A549 (cell line): ENCODE results near the gene STRA8. TPM values are rescaled to one million over a fixed set of nuclear protein-coding genes. Genes with fewer than 3 reads are reported as not detected.

Source experiments
- ATAC-seq, 2 experiments: fragments of 200-7000 bp in 1 of 2; fragments of >200 bp in 1 of 2; cut with Nextera tagmentation in 1 of 2; cut with Tn5 transposase in 1 of 2; 3 replicates each; pipeline versions ENCODE4 v1.8.0 to v1.9.1; 2018 to 2020; ENCODE audit warnings: mild to moderate bottlenecking in 1 of 2, moderate library complexity in 1 of 2
- CTCF ChIA-PET: fragments of 300-600 bp; sonication (Branson Sonifier 250); formaldehyde crosslinking; extraction: SDS; loops from one replicate; lab custom pipeline; 2021; ENCODE audit warnings: antibody characterized with exemption, inconsistent platforms; lab: Yijun Ruan, JAX
- POLR2A ChIA-PET: fragments of 350-600 bp; formaldehyde crosslinking; extraction: SDS; loops from one replicate; lab custom pipeline; 2021; ENCODE audit warnings: antibody characterized with exemption, inconsistent platforms; lab: Yijun Ruan, JAX
- DNase-seq, 2 experiments: peaks; one replicate each; pipeline versions ENCODE4 v3.0.0 to v3.0.0-alpha.2; 2011 to 2016; ENCODE audit warnings: low read depth in 1 of 2, low spot score in 1 of 2
- FAIRE-seq: peaks from 2 replicates; lab custom pipeline; 2011; peaks lifted over from hg19 to GRCh38; lab: Jason Lieb, UNC
- H3K27ac ChIP-seq, 2 experiments: fragments of >200 bp; sonication (Bioruptor Twin); formaldehyde crosslinking; 3 replicates each; pipeline ENCODE4 v1.5.1; 2016 to 2017
- H3K4me1 ChIP-seq: fragments of >200 bp; sonication (Bioruptor Twin); formaldehyde crosslinking; 3 replicates; pipeline ENCODE4 v1.6.1; 2016
- H3K4me2 ChIP-seq: fragments of >200 bp; sonication (Bioruptor Twin); formaldehyde crosslinking; 3 replicates; pipeline ENCODE4 v1.6.1; 2016
- H3K4me3 ChIP-seq: fragments of >200 bp; sonication (Bioruptor Twin); formaldehyde crosslinking; 3 replicates; pipeline ENCODE4 v1.5.1; 2016
- H3K9me3 ChIP-seq: fragments of >200 bp; sonication (Bioruptor Twin); formaldehyde crosslinking; 3 replicates; pipeline ENCODE4 v1.6.1; 2016
- BHLHE40 ChIP-seq: IDR thresholded peaks from 2 replicates; pipeline ENCODE4 v1.6.1; 2012; ENCODE audit warnings: low read depth, low read length, inconsistent platforms
- CBX8 ChIP-seq: fragments of 200-600 bp; sonication (generic); IDR thresholded peaks from 2 replicates; pipeline ENCODE4 v1.6.1; 2016
- CEBPB ChIP-seq, 2 experiments: fragments of >200 bp in 1 of 2; sonication (Bioruptor Twin) in 1 of 2; formaldehyde crosslinking in 1 of 2; IDR thresholded peaks; 2 replicates each; pipeline ENCODE4 v1.6.1; 2012 to 2016
- FOXS1 ChIP-seq: fragments of 250-450 bp; sonication (Bioruptor Pico); IDR thresholded peaks from 2 replicates; pipeline ENCODE4 v1.5.0; 2020; ENCODE audit warnings: mild to moderate bottlenecking, moderate library complexity
- GATA3 ChIP-seq: IDR thresholded peaks from 2 replicates; pipeline ENCODE4 v1.6.1; 2012; ENCODE audit warnings: borderline replicate concordance
- HDAC2 ChIP-seq: fragments of 200-600 bp; sonication (generic); IDR thresholded peaks from 2 replicates; pipeline ENCODE4 v1.6.1; 2016
- HOXA7 ChIP-seq: fragments of 250-450 bp; sonication (Bioruptor Pico); IDR thresholded peaks from 2 replicates; pipeline ENCODE4 v1.5.0; 2020; ENCODE audit warnings: mild to moderate bottlenecking, moderate library complexity
- HOXB5 ChIP-seq: fragments of 250-450 bp; sonication (Bioruptor Pico); IDR thresholded peaks from 2 replicates; pipeline ENCODE4 v1.5.0; 2020; ENCODE audit warnings: mild to moderate bottlenecking, moderate library complexity
- JUN ChIP-seq, 2 experiments: fragments of >200 bp; sonication (Bioruptor Twin); formaldehyde crosslinking; IDR thresholded peaks; 2 replicates in 1 of 2; 3 replicates in 1 of 2; pipeline ENCODE4 v1.6.1; 2016 to 2017
- MAFK ChIP-seq: fragments of 450-650 bp; IDR thresholded peaks from 2 replicates; pipeline ENCODE4 v1.6.1; 2014; ENCODE audit not compliant: partially characterized antibody
- MAZ ChIP-seq: fragments of 150-350 bp; IDR thresholded peaks from 2 replicates; pipeline ENCODE4 v1.6.1; 2014; ENCODE audit warnings: antibody characterized with exemption, low read depth, low read length, borderline replicate concordance
- MYC ChIP-seq: IDR thresholded peaks from 2 replicates; pipeline ENCODE4 v1.6.1; 2012; ENCODE audit warnings: mild to moderate bottlenecking, inconsistent platforms, low read length, improper control_type of control experiment, borderline replicate concordance
- NR3C1 ChIP-seq: fragments of >200 bp; sonication (Bioruptor Twin); formaldehyde crosslinking; IDR thresholded peaks from 3 replicates; pipeline ENCODE4 v1.6.1; 2017
- PHF8 ChIP-seq: fragments of 200-600 bp; sonication (generic); IDR thresholded peaks from 2 replicates; pipeline ENCODE4 v1.6.1; 2016; ENCODE audit warnings: low read depth, mild to moderate bottlenecking, antibody characterized with exemption, moderate library complexity, borderline replicate concordance
- POLR2A ChIP-seq: IDR thresholded peaks from 2 replicates; pipeline ENCODE4 v1.6.1; 2012; ENCODE audit warnings: mild to moderate bottlenecking, low read length
- POLR2AphosphoS2 ChIP-seq: conservative IDR thresholded peaks from 2 replicates; pipeline ENCODE4 v1.6.1; 2012; ENCODE audit warnings: low read length, improper control_type of control experiment, inconsistent platforms
- RARB ChIP-seq: fragments of 250-450 bp; sonication (Bioruptor Pico); IDR thresholded peaks from 2 replicates; pipeline ENCODE4 v1.8.0; 2021; ENCODE audit warnings: mild to moderate bottlenecking, moderate library complexity
- RNF2 ChIP-seq: fragments of 200-600 bp; sonication (generic); IDR thresholded peaks from 2 replicates; pipeline ENCODE4 v1.6.1; 2016; ENCODE audit warnings: low read depth, mild to moderate bottlenecking, antibody characterized with exemption, moderate library complexity, borderline replicate concordance
- SREBF2 ChIP-seq: fragments of 450-650 bp; IDR thresholded peaks from 2 replicates; pipeline ENCODE4 v1.6.1; 2014; ENCODE audit warnings: mild to moderate bottlenecking, moderate library complexity
- TFCP2L1 ChIP-seq: fragments of 250-450 bp; sonication (Bioruptor Pico); IDR thresholded peaks from 2 replicates; pipeline ENCODE4 v1.5.0; 2021; ENCODE audit warnings: mild to moderate bottlenecking
- ZC3H11A ChIP-seq: fragments of 450-650 bp; IDR thresholded peaks from 2 replicates; pipeline ENCODE4 v1.6.1; 2014; ENCODE audit warnings: antibody characterized with exemption, mild to moderate bottlenecking
- ZNF302 ChIP-seq: fragments of 250-450 bp; sonication (Bioruptor Pico); IDR thresholded peaks from 2 replicates; pipeline ENCODE4 v1.9.0; 2021; ENCODE audit warnings: inconsistent platforms, mild to moderate bottlenecking, moderate library complexity
- WGBS: methylation state at CpG from one replicate; pipeline ENCODE4 v1.1.6; 2017; ENCODE audit errors: missing lambda C conversion rate; 5-methylcytosine and 5-hydroxymethylcytosine counted together
- polyA plus RNA-seq, 4 experiments: library from polyadenylated mRNA; depleted of rRNA in 3 of 4; stranded (reverse); fragments of >200 nt; fragmentation: RNase III in 1 of 4; extraction: RNeasy Plus Mini Kit Qiagen cat#74134 plus additional on column Dnase treatment in 1 of 4; gene quantifications; 2 replicates in 3 of 4; 3 replicates in 1 of 4; pipeline ENCODE4 v1.2.3, GENCODE V29; 2011 to 2017
- TF ChIP-seq, protein P1 (sequence below): fragments of >200 bp; sonication (Bioruptor Twin); formaldehyde crosslinking; IDR thresholded peaks from 3 replicates; pipeline ENCODE4 v1.6.1; 2016
- TF ChIP-seq, protein P2 (sequence below): fragments of 200-600 bp; sonication (generic); IDR thresholded peaks from 2 replicates; pipeline ENCODE4 v1.6.1; 2016; ENCODE audit warnings: antibody characterized with exemption, mild to moderate bottlenecking, moderate library complexity
- TF ChIP-seq, protein P3 (sequence below): IDR thresholded peaks from 2 replicates; pipeline ENCODE4 v1.6.1; 2012
- TF ChIP-seq, protein P4 (sequence below): IDR thresholded peaks from 2 replicates; pipeline ENCODE4 v1.6.1; 2012; ENCODE audit warnings: low read depth, borderline replicate concordance
- TF ChIP-seq, protein P5 (sequence below): fragments of 450-650 bp; IDR thresholded peaks from 2 replicates; pipeline ENCODE4 v1.6.1; 2014; ENCODE audit warnings: antibody characterized with exemption

Gene STRA8
- polyA plus RNA-seq, 2 of the 4 experiments (the other 2 are of a cell fraction): not detected

DNA sequence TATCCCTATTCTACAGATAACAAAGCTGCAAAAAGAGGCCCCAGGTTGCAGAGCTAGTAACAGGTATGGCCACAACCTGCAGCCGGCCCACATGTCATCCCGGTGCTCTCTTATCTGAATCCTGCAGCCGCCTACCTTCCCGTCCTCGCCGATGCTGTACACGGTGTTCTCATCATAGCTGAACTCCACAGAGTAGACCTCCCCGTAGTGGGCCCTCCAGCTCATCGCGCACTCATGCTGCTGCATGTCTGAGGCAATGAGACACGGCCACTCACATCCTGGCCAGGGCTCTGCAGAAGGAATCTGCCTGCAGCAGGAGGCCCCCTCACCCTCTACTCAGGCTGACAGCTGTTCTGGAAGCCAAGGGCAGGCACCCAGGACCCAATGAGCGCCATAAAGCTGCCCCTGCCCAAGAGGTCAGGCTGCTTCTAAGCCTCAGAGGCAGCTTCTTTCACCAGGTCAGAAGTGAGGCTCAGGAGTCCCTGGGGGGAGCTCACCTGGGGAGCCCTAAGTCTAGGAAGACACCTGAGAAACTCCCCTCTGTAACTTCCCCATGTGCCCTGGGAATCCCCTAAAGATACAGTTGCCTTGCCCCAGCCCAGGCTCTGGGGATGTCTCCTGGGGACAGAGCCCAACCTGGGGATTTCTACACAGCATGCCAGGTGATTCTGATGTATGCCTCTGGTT lies 45.2 kb upstream of the STRA8 start:
- Histone ChIP-seq H3K27ac (no peak overlapping the region), H3K4me3 (no peak overlapping the region), H3K4me1 (no peaks in the 10 kb centered on the region), H3K4me2 (no peak overlapping the region), H3K9me3 (no peaks in the 10 kb centered on the region)
- ChIA-PET CTCF (interaction anchor here (1.1 to 1.5 kb wide), 2 partner anchors 9 to 86 kb away, joined by 3 to 4 read pairs; no protein-coding TSS in a partner anchor), POLR2A (no interaction called here)
- TF ChIP-seq SREBF2 (no peak), POLR2A (no peak), MAZ (no peak), PHF8 (no peak), NR3C1 (no peak), ZNF302 (CRISPR knock-in tag) (no peak), FOXS1 (CRISPR knock-in tag) (no peak), POLR2AphosphoS2 (no peak), CBX8 (no peak)
- TF ChIP-seq, protein P1, sequence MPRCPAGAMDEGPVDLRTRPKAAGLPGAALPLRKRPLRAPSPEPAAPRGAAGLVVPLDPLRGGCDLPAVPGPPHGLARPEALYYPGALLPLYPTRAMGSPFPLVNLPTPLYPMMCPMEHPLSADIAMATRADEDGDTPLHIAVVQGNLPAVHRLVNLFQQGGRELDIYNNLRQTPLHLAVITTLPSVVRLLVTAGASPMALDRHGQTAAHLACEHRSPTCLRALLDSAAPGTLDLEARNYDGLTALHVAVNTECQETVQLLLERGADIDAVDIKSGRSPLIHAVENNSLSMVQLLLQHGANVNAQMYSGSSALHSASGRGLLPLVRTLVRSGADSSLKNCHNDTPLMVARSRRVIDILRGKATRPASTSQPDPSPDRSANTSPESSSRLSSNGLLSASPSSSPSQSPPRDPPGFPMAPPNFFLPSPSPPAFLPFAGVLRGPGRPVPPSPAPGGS: no peak
- TF ChIP-seq, protein P2, sequence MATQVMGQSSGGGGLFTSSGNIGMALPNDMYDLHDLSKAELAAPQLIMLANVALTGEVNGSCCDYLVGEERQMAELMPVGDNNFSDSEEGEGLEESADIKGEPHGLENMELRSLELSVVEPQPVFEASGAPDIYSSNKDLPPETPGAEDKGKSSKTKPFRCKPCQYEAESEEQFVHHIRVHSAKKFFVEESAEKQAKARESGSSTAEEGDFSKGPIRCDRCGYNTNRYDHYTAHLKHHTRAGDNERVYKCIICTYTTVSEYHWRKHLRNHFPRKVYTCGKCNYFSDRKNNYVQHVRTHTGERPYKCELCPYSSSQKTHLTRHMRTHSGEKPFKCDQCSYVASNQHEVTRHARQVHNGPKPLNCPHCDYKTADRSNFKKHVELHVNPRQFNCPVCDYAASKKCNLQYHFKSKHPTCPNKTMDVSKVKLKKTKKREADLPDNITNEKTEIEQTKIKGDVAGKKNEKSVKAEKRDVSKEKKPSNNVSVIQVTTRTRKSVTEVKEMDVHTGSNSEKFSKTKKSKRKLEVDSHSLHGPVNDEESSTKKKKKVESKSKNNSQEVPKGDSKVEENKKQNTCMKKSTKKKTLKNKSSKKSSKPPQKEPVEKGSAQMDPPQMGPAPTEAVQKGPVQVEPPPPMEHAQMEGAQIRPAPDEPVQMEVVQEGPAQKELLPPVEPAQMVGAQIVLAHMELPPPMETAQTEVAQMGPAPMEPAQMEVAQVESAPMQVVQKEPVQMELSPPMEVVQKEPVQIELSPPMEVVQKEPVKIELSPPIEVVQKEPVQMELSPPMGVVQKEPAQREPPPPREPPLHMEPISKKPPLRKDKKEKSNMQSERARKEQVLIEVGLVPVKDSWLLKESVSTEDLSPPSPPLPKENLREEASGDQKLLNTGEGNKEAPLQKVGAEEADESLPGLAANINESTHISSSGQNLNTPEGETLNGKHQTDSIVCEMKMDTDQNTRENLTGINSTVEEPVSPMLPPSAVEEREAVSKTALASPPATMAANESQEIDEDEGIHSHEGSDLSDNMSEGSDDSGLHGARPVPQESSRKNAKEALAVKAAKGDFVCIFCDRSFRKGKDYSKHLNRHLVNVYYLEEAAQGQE: no peak
- FAIRE-seq: no peak
- no peak for ATAC-seq
- WGBS: 95% methylated on average over 10 of the region's 12 CpGs
- no peak for DNase-seq

DNA sequence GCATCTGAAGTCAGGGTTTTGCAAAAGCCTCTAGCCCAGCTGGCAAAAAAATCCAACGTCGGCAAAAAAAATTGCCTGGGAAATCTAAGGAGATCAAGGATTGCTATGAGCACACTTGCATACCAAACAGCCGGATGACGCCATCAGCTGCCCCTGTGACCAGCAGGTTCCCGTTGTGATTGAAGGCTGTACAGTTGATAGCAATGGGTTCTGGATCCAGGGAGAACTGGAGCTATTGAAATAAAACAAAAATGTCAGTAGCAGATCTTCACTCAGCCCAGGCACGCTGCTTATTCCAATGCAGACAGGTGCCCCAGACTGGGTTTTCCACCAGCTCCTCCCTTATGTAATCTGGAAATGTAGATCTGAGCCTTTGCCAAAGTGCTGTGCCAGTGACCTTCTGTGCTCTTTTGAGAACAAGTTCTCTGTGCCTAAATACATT lies 44.4 kb upstream of the STRA8 start:
- TF ChIP-seq ZC3H11A: no peak
- TF ChIP-seq CEBPB (IDR thresholded peaks at IDR 0.05): no peak
- peak; percentile 79 for TF ChIP-seq MAFK
- no peak for TF ChIP-seq MYC
- TF ChIP-seq, all 56 proteins: peak for 1
- Histone ChIP-seq H3K4me3 (no peak overlapping the region), H3K27ac (no peak overlapping the region), H3K4me1 (no peaks in the 10 kb centered on the region), H3K9me3 (no peaks in the 10 kb centered on the region), H3K4me2 (no peak overlapping the region)
- DNase-seq: no peak
- WGBS: 89% methylated on average over 6 of the region's 6 CpGs
- ChIA-PET CTCF (interaction anchor here (0.7 kb wide), 2 partner anchors 16 to 242 kb away, joined by 3 read pairs; no protein-coding TSS in a partner anchor), POLR2A (no interaction called here)
- no peak for ATAC-seq
- no peak for FAIRE-seq

DNA sequence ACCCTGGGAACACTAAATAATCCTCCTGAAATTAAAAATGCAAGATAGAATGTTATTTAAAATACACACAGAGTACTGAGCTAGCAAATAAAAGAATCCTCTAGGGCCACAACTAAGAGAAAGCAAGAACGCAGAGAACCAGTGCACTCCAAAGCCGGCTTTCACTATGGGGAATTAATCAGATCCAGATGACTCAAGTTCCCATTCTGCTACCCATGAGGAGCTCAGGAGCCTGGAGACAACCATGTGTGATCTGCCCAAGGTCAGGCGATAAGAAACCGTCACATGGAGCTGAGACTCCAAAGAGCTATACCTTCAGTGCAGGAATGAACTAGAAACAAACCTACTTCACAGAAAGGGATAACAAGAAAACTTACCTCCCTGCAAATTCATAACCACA lies 43.7 kb upstream of the STRA8 start:
- H3K9me3 ChIP-seq: no peaks in the 10 kb centered on the region
- DNase-seq (no peak), FAIRE-seq (no peak), ATAC-seq (no peak)
- no peak overlapping the region for H3K4me3 ChIP-seq
- no peak overlapping the region for H3K27ac ChIP-seq
- no peaks in the 10 kb centered on the region for H3K4me1 ChIP-seq
- no peak overlapping the region for H3K4me2 ChIP-seq
- ChIA-PET CTCF (interaction anchor here (1.8 kb wide), 1 partner anchor 19 kb away, joined by 5 read pairs; no protein-coding TSS in a partner anchor), POLR2A (no interaction called here)
- WGBS: 92% methylated on average over 4 of the region's 4 CpGs
- TF ChIP-seq, protein P3, sequence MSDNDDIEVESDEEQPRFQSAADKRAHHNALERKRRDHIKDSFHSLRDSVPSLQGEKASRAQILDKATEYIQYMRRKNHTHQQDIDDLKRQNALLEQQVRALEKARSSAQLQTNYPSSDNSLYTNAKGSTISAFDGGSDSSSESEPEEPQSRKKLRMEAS: no peak
- TF ChIP-seq NR3C1 (no peak), RARB (no peak), BHLHE40 (no peak), RNF2 (no peak), CEBPB (IDR thresholded peaks at IDR 0.05) (no peak), HOXB5 (CRISPR knock-in tag) (no peak), GATA3 (no peak), JUN (IDR thresholded peaks at IDR 0.05) (no peak), PHF8 (no peak), HOXA7 (CRISPR knock-in tag) (no peak), TFCP2L1 (CRISPR knock-in tag) (no peak), MAFK (no peak), HDAC2 (no peak), POLR2A (no peak)
- TF ChIP-seq, protein P4, sequence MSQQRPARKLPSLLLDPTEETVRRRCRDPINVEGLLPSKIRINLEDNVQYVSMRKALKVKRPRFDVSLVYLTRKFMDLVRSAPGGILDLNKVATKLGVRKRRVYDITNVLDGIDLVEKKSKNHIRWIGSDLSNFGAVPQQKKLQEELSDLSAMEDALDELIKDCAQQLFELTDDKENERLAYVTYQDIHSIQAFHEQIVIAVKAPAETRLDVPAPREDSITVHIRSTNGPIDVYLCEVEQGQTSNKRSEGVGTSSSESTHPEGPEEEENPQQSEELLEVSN: no peak
- TF ChIP-seq, protein P1: no peak
- TF ChIP-seq, protein P5, sequence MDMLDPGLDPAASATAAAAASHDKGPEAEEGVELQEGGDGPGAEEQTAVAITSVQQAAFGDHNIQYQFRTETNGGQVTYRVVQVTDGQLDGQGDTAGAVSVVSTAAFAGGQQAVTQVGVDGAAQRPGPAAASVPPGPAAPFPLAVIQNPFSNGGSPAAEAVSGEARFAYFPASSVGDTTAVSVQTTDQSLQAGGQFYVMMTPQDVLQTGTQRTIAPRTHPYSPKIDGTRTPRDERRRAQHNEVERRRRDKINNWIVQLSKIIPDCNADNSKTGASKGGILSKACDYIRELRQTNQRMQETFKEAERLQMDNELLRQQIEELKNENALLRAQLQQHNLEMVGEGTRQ: no peak
